HG03439 (cell line): ENCODE results near the gene ARL6.
"Not testable (repeated sequence)": the region's sequence is repeated elsewhere in the genome, so short reads cannot be mapped to it uniquely, and the experiment has no call there.

ENCODE experiments used
- ATAC-seq: cut with Tn5 transposase; IDR thresholded peaks from one replicate; pipeline ENCODE4 v1.9.1; 2021; ENCODE audit warnings: mild to moderate bottlenecking, moderate library complexity; ENCODE audit not compliant: unreplicated experiment

The ARL6 gene

GRCh38 chr3:97821287-97821773, 56.8 kb downstream of the ARL6 start:
- ATAC-seq = peak; percentile 49

GRCh38 chr3:97821774-97822358, 57.3 kb downstream of the ARL6 start, which contains the start of gene CRYBG3:
Gene CRYBG3, plus strand, starts transcription at chr3:97822011. Its CDS starts 196 bp downstream, at chr3:97822207.
- ATAC-seq = peak; percentile 97

DNA sequence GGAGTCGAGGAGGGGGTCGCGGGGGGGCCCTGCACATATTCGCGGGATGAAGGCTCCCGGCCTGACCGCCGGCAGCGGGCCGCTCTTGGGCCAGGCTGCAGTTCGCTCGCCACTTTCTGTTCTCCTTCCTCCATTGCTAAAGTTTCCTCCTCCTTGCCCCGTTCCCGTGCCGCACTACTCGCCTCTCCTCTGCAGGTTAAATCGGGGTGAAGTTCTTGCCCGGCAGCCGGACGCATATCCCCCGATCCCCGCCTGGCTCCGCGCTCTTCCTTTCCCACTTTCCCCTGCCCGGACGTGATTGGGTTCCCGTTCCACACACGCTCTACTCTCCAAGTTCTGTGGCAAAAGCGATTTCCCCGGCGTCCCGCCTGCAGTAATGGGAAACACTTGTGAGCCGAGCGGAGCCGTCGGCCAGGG, 57.8 kb downstream of the ARL6 start:
- ATAC-seq = peak; percentile 24

DNA sequence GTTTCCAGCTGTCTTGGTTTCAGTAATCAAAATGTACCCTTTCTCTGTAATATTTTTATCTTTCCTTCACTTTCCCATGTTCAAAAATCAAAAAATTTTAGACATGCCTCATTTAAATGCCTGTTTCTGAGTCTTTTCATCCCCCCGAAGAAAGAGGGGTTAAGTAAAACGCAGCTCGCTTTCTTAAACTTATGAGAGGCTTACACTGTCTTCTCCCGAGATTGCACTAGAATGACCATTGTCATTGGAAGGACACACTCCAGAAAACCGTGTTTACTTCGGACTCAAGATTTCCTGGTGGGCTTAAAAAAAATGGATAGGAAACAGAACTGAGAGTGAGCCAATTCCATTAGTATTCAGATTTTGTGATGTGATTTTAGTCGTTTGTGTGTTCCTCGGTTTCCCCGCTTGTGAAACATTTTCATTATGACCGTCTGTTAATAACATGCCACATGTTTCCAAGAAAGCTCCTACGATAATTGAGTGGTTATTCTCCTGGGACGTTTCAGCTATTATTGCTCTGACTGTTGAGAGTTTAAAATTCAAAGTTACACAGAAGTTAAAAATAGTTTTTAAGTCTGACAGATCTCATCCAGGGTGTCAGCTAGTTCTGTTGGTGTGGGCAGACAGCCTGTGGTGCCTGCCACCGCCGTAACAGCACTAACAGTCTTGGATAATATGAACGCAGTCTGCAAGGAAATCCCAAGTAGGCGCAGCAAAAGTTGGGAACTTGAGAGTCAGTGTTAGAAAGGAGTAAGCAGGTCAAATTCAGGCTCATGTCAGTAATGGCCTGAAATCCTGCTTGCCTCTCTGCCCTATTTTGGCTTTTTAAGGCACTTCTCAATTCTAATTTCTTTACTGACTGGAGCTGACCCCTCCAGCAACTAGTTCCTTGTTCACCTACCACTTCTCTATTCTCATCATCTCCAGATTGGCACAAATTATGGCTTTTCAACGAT, 58.8 kb downstream of the ARL6 start:
- ATAC-seq = no peak

GRCh38 chr3:97825101-97825500, 60.5 kb downstream of the ARL6 start:
- ATAC-seq = no peak

- ATAC-seq = no peak
Measured at GRCh38 chr3:97827741-97828471, 63.3 kb downstream of the ARL6 start.

- ATAC-seq = no peak
Measured at GRCh38 chr3:97829198-97829597, 64.6 kb downstream of the ARL6 start.

DNA sequence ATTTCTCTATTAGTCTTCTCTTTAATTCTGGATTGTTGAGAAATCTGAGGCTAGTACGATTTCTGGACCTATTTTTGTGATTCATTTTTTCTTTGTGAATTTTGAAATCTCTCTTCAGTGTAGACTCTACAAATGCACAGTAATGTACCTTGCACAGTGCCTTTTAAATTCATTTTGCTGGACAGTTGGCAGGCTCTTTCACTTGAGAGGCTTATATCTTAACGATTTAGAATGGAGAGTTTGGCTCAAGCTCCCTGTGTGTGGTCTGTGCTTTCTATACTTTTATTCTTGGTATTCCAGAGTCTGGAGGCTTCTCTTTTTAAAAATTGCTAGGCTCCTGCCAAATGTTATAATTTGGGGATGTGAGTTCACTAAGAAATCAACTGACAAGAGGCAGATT, 66.1 kb downstream of the ARL6 start:
- no peak for ATAC-seq

- no peak for ATAC-seq
Measured at GRCh38 chr3:97831140-97831539, 66.6 kb downstream of the ARL6 start.

- ATAC-seq = not testable (repeated sequence)
Measured at GRCh38 chr3:97833184-97833583, 68.6 kb downstream of the ARL6 start.

DNA sequence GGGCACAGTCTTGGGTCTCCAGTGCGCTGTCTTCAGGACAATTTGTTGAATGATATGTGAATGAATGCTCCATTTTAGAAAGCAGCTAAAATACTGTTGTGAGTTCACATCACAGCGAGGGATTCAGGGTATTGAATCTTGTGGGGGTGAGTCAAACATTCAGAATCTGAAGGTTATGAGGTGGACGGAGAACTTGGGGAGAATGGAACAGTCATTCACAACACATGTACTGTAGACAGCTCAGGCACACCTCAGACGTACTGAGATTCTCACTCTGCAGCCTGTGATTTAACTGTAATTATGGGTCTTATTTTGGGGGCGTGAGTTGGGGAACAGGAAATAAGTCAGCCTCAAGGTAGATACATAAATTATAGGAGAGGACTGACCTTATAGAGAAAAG, 71.2 kb downstream of the ARL6 start:
- ATAC-seq = no peak

- ATAC-seq = no peak
Measured at GRCh38 chr3:97838393-97838792, 73.8 kb downstream of the ARL6 start.

- ATAC-seq = no peak
Measured at GRCh38 chr3:97839944-97840343, 75.4 kb downstream of the ARL6 start.

- ATAC-seq = no peak
Measured at GRCh38 chr3:97841304-97841703, 76.7 kb downstream of the ARL6 start.

GRCh38 chr3:97841956-97842355, 77.4 kb downstream of the ARL6 start:
- no peak for ATAC-seq

DNA sequence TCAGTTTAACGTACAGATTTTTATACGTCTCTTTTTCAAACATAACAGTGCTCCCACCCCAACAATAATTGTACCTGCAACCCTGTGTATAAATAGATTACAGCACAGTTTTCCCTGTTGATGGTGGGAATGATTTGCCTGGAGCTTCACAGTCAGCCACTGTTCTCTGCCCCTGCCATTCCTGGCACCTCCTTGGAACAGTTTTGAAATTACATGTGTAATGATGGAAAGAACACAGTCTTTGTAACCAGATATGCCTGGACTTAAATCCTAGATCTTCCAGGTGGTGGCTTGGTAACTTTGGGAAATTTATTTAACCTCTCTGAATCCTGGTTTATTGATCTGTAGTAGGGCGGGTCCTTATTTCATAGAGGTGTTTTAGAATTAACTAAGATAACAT, 84.2 kb downstream of the ARL6 start:
- no peak for ATAC-seq
